GM12873 (cell line): Measurements from ENCODE around the gene REST.

Experiments
- TF ChIP-seq, protein P1 (sequence below): IDR thresholded peaks from 2 replicates; pipeline ENCODE4 v1.5.1; 2012; ENCODE audit warnings: low read depth, mild to moderate bottlenecking, moderate library complexity, low read length, control low read depth; ENCODE audit not compliant: insufficient read depth; ENCODE audit errors: missing control alignments

Gene REST

DNA sequence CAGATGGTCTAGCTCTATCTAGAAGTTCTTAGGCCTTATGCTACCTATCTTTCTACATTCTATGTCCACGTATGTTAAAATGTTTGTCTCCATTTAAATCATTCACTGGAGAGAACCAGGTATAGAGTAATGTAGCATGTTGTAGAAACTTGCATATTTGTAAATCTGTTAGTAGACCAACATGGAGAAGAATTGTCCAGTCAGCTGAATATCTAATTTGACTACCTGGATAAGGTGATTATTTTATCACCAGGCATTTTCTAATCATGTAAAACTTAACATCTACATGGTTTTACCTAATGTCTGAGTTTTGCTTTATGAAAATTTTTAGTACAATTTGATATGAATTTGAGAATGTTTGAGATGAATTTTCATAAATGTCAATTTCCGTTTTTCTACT, 19.5 kb downstream of the REST start:
- TF ChIP-seq, protein P1, sequence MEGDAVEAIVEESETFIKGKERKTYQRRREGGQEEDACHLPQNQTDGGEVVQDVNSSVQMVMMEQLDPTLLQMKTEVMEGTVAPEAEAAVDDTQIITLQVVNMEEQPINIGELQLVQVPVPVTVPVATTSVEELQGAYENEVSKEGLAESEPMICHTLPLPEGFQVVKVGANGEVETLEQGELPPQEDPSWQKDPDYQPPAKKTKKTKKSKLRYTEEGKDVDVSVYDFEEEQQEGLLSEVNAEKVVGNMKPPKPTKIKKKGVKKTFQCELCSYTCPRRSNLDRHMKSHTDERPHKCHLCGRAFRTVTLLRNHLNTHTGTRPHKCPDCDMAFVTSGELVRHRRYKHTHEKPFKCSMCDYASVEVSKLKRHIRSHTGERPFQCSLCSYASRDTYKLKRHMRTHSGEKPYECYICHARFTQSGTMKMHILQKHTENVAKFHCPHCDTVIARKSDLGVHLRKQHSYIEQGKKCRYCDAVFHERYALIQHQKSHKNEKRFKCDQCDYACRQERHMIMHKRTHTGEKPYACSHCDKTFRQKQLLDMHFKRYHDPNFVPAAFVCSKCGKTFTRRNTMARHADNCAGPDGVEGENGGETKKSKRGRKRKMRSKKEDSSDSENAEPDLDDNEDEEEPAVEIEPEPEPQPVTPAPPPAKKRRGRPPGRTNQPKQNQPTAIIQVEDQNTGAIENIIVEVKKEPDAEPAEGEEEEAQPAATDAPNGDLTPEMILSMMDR = no peak

DNA sequence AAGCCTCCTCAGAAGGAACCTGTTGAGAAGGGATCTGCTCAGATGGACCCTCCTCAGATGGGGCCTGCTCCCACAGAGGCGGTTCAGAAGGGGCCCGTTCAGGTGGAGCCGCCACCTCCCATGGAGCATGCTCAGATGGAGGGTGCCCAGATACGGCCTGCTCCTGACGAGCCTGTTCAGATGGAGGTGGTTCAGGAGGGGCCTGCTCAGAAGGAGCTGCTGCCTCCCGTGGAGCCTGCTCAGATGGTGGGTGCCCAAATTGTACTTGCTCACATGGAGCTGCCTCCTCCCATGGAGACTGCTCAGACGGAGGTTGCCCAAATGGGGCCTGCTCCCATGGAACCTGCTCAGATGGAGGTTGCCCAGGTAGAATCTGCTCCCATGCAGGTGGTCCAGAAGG, 22.9 kb downstream of the REST start:
- TF ChIP-seq, protein P1 = no peak

- TF ChIP-seq, protein P1 = no peak
Measured at GRCh38 chr4:56931924-56932323, 24.2 kb downstream of the REST start.

DNA sequence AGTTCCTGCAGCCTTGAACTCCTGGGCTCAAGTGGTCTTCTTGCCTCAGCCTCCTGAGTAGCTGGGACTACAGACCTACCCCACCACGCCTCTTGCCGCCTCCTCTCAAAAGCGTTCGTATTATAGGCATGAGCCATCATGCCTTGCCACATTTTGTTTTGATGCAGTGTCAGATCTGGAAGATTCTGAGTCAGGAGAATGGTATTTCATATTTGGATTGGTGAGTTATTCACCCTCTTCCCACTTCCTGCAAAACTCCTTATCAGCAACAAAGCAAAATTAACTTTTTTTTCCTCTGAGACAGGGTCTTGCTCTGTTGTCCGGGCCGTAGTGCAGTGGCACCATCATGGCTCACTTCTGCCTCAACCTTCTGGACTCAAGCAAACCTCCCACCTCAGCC, 29.6 kb downstream of the REST start:
- TF ChIP-seq, protein P1 = no peak

- TF ChIP-seq, protein P1 = no peak
Measured at GRCh38 chr4:56940403-56940802, 32.7 kb downstream of the REST start.

DNA sequence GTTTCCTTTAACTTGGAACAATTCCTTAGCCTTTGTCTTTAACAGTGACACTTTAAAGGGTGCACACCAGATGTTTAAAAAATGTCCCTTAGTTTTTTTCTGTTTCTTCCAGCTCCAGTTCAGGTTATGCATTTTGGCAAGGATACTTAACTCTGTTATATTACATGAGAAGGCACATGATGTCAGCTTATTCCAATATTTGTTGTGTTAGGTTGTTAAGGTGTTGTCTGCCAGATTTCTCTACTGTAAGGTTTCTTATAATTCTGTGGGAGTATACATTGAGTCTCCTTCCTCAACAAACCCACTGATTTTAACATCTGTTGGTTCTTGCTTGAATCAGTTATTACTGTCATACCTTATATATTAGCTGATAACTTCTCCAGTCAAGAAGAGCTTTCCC, 33.3 kb downstream of the REST start:
- TF ChIP-seq, protein P1 = no peak

DNA sequence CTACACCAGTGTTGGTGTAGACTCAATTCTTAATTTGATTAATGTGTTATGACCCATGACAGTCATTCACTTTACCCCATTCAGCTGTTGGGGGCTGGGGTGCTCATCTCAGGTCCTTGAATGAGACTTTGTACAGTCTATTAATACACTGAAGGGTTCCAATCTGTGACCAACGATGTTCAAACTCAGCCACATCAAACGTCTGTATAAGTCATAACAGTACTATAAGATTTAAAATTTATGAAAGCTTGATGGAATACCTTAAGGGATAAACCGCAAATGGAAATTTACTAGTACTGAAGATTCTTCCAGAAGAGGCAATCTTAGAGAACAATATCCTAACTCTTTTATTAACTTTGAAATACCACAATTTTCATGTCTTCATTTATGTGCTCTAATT, 33.7 kb downstream of the REST start:
- TF ChIP-seq, protein P1 = no peak
